GM13976 (cell line): ENCODE results near the gene CCRL2.
"Not testable (repeated sequence)": the region's sequence is repeated elsewhere in the genome, so short reads cannot be mapped to it uniquely, and the experiment has no call there.

Experiments used
- DNase-seq: peaks from one replicate; pipeline ENCODE4 v3.0.0; 2012; ENCODE audit warnings: low spot score
- in situ Hi-C: fragments of 300-500 bp; cut with MboI; formaldehyde crosslinking; loops from one replicate; pipeline ENCODE4 v1.12.0; 2022; ENCODE audit warnings: low sequenced_read_pairs, mixed read lengths, inconsistent platforms; ENCODE audit not compliant: unreplicated experiment
- TF ChIP-seq, protein P1 (sequence below): IDR thresholded peaks from 2 replicates; pipeline ENCODE4 v1.5.1; 2012; ENCODE audit warnings: borderline replicate concordance, mild to moderate bottlenecking; ENCODE audit not compliant: insufficient read depth; ENCODE audit errors: extremely low read depth, missing control alignments, control extremely low read depth

The CCRL2 gene

GRCh38 chr3:46423588-46423987 is 16.5 kb downstream of the CCRL2 start:
- in situ Hi-C loops, result no loop called here
- TF ChIP-seq, protein P1, sequence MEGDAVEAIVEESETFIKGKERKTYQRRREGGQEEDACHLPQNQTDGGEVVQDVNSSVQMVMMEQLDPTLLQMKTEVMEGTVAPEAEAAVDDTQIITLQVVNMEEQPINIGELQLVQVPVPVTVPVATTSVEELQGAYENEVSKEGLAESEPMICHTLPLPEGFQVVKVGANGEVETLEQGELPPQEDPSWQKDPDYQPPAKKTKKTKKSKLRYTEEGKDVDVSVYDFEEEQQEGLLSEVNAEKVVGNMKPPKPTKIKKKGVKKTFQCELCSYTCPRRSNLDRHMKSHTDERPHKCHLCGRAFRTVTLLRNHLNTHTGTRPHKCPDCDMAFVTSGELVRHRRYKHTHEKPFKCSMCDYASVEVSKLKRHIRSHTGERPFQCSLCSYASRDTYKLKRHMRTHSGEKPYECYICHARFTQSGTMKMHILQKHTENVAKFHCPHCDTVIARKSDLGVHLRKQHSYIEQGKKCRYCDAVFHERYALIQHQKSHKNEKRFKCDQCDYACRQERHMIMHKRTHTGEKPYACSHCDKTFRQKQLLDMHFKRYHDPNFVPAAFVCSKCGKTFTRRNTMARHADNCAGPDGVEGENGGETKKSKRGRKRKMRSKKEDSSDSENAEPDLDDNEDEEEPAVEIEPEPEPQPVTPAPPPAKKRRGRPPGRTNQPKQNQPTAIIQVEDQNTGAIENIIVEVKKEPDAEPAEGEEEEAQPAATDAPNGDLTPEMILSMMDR, result no peak
- DNase-seq, result no peak

GRCh38 chr3:46426476-46426875 is 19.4 kb downstream of the CCRL2 start:
- DNase-seq, in situ Hi-C loops: not testable (repeated sequence)

GRCh38 chr3:46427404-46427803 is 20.3 kb downstream of the CCRL2 start:
- in situ Hi-C loops, DNase-seq: not testable (repeated sequence)

DNA sequence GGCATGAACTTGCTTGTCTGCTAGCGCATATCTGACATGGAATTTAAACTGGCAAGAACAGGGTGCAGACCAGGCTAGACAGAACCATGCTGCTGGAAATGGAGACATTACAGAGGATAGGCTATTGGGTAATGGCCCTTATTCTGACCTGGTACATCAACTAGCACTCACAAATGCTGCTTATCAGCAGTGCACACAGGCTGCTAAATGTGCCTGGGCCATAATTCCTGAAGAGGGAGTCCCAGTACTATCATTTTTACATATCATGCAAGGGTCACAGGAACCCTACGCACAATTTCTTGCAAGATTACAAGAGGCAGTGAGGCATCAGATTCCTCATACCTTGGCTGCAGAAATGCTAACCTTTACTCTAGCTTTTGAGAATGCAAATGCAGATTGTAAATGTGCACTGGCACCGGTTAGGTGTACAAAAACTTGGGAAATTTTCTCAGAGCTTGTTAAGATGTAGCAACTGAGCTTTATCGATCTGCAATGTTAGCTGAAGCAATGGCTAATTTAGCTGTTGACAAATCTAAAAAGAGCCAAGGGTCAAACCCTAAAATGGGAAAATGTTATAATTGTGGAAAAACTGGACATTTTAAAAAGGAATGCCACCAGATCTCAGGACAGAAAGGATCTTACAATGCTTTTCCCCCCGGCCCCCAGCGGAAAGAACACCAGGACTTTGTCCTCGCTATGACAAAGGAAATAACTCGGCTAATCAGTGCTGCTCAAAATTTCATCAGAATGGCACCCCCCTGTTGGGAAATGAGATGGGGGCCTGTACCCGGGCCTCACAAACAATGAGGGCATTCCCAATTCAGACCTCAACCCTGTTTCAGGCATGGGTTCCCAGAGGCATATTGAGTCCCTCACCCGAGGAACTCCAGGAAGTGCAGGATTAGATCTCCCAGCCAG is 21.1 kb downstream of the CCRL2 start:
- DNase-seq, result no peak

DNA sequence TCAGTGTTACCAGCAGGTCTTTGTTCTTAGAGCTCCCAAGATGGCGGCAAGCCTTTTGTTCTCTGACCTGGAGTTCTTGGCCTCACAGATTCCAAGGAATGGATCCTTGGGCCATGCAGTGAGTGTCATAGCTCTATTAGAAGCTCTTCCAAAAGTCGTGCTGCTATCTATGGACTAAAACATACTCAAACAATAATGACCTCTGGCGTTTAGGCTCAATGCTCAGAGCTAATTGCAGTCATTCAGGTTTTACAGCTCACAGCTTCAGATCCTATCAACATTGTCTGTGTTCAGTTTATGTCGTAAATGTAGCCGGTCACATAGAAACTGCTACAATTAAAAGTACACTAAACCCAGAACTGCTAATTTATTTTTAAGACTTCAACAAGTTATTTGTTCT is 22.2 kb downstream of the CCRL2 start:
- DNase-seq, result no peak
- TF ChIP-seq, protein P1, result no peak
- in situ Hi-C loops, result no loop called here

More for the DNA sequence above, 21.1 kb downstream of the CCRL2 start:
- TF ChIP-seq, protein P1, result no peak
- in situ Hi-C loops, result no loop called here

DNA sequence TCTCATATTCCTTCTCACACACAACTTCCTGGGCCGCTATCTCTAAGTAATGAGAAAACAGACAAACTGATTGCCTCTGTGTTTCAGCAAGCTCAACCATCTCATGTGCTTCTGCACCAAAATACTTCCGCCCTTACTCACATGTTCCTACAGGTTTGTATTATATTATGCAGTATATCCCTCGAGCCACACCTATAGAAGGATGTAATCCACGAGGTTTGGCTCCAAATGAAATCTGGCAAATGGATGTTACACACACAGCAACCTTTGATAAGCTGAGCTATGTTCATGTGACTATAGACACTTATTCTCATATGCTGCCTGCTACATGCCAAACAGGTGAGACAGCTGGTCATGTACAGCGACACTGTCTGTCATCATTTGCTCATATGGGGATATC is 22.6 kb downstream of the CCRL2 start:
- TF ChIP-seq, protein P1, result no peak
- in situ Hi-C loops, result no loop called here
- no peak for DNase-seq

GRCh38 chr3:46430879-46431278 is 23.8 kb downstream of the CCRL2 start:
- DNase-seq, in situ Hi-C loops: not testable (repeated sequence)

- in situ Hi-C loops, DNase-seq: not testable (repeated sequence)
These were observed 24.8 kb downstream of the CCRL2 start for GRCh38 chr3:46431905-46432304.

DNA sequence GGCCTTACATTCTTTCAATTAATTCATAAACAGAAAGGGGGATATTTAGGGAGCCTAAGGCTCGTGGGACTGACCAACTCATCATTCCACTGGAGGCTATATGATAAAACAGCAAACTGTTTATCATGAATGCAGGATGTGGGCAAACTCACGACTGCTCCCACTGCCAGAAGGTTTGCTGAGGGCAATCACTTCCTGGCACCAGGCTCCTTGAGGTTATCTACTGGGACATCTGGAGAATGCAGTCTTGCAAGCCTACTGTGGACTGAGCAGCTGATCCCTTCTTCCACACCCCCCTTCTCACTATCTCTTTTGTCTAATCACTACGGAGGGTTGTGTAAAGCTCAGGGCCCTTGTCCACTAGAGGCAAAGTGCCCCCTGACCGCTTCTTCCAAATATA is 26.1 kb downstream of the CCRL2 start:
- DNase-seq, in situ Hi-C loops: not testable (repeated sequence)

GRCh38 chr3:46433841-46434240 is 26.8 kb downstream of the CCRL2 start:
- DNase-seq, result no peak
- TF ChIP-seq, protein P1, result no peak
- in situ Hi-C loops, result no loop called here
